GM12878 (cell line): ENCODE data around the gene COBLL1.

ENCODE experiments used
- CBX5 ChIP-seq: sonication (generic); IDR thresholded peaks from 2 replicates; pipeline ENCODE4 v1.6.1; 2016; ENCODE audit warnings: low read depth, moderate library complexity, mild to moderate bottlenecking, inconsistent platforms
- CTCF ChIP-seq, 3 experiments: IDR thresholded peaks in 2 of 3; conservative IDR thresholded peaks in 1 of 3; 2 replicates each; pipeline ENCODE4 v1.5.1; 2011; ENCODE audit warnings: low read depth in 3 of 3, low read length in 3 of 3, mild to moderate bottlenecking in 3 of 3, control low read depth in 2 of 3, moderate library complexity in 2 of 3, inconsistent platforms in 1 of 3, mixed read lengths in 1 of 3; ENCODE audit not compliant: control insufficient read depth in 2 of 3, insufficient read depth in 1 of 3; ENCODE audit errors: extremely low read depth in 1 of 3
- ETV6 ChIP-seq, 2 experiments: fragments of 450-650 bp in 1 of 2; IDR thresholded peaks in 1 of 2; conservative IDR thresholded peaks in 1 of 2; 2 replicates each; pipeline ENCODE4 v1.6.1; 2014; ENCODE audit warnings: antibody characterized with exemption in 1 of 2, borderline replicate concordance in 1 of 2, low read depth in 1 of 2, mild to moderate bottlenecking in 1 of 2, moderate library complexity in 1 of 2
- EZH2 ChIP-seq: IDR thresholded peaks from 2 replicates; pipeline ENCODE4 v1.6.1; 2012; ENCODE audit warnings: low read depth, mild to moderate bottlenecking, control low read depth, inconsistent platforms, low read length, borderline replicate concordance; ENCODE audit not compliant: control insufficient read depth
- PAX5 ChIP-seq: IDR thresholded peaks from 2 replicates; pipeline ENCODE4 v1.6.1; 2011; ENCODE audit warnings: low read depth, low read length, borderline replicate concordance
- RELA ChIP-seq: fragments of 450-650 bp; IDR thresholded peaks from 2 replicates; pipeline ENCODE4 v1.8.0; 2014; ENCODE audit warnings: borderline replicate concordance; ENCODE audit not compliant: partially characterized antibody
- YY1 ChIP-seq: IDR thresholded peaks from 2 replicates; pipeline ENCODE4 v1.6.1; 2011; ENCODE audit warnings: low read depth, mild to moderate bottlenecking, low read length
- ZBTB33 ChIP-seq: fragments of 450-650 bp; IDR thresholded peaks from 2 replicates; pipeline ENCODE4 v1.6.1; 2017; ENCODE audit warnings: mild to moderate bottlenecking

- TF ChIP-seq ETV6 (conservative IDR thresholded peaks at IDR 0.05 in 1 of 2, IDR thresholded peaks at IDR 0.05 in 1 of 2; ENCODE audit: borderline replicate concordance in 1 of 2, low read depth in 1 of 2), result no peak
- TF ChIP-seq ZBTB33, result no peak
- no peak for TF ChIP-seq PAX5
- no peak for TF ChIP-seq CTCF (IDR thresholded peaks at IDR 0.05 in 2 of 3, conservative IDR thresholded peaks at IDR 0.05 in 1 of 3; ENCODE audit: control insufficient read depth in 2 of 3, extremely low read depth in 1 of 3, insufficient read depth in 1 of 3, low read depth in 3 of 3, low read length in 3 of 3)
- no peak for TF ChIP-seq YY1
- no peak for TF ChIP-seq CBX5
- TF ChIP-seq EZH2, result no peak
- no peak for TF ChIP-seq RELA
Observed at GRCh38 chr2:164692114-164692513, 149.5 kb downstream of the COBLL1 start.
